A673 (cell line): ENCODE data around the gene WHAMM. TPM values are rescaled to one million over a fixed set of nuclear protein-coding genes. Genes with fewer than 3 reads are reported as not detected.

Experiments used
- BruUV-seq: library from RNA; stranded (reverse); fragments of 400-500 nt; replicated peaks from 2 replicates; lab custom pipeline; 2021; lab: Mats Ljungman, UMichigan
- CTCF ChIA-PET: fragments of 300-600 bp; sonication (Branson Sonifier 250); formaldehyde crosslinking; loops from one replicate; lab custom pipeline; 2022; ENCODE audit warnings: antibody characterized with exemption; lab: Charles Lee
- POLR2A ChIA-PET: fragments of 300-600 bp; sonication (Branson Sonifier 250); formaldehyde crosslinking; loops from one replicate; lab custom pipeline; 2022; ENCODE audit warnings: antibody characterized with exemption; ENCODE audit not compliant: low non-redundant PET; lab: Charles Lee
- DNase-seq: peaks from one replicate; pipeline ENCODE4 v3.0.0-alpha.2; 2015; ENCODE audit warnings: low spot score
- H3K27ac ChIP-seq: fragments of 200-600 bp; sonication (generic); 2 replicates; pipeline ENCODE4 v1.5.1; 2016; ENCODE audit warnings: mixed run types, low read depth, mild to moderate bottlenecking, mixed read lengths, antibody characterized with exemption, low read length; ENCODE audit not compliant: poor library complexity, severe bottlenecking
- H3K27me3 ChIP-seq: fragments of 200-600 bp; sonication (generic); replicated peaks from 2 replicates; pipeline ENCODE4 v1.6.1; 2017; ENCODE audit warnings: mixed run types, low read depth, mild to moderate bottlenecking, mixed read lengths, antibody characterized with exemption, low read length; ENCODE audit not compliant: insufficient read depth, poor library complexity
- H3K36me3 ChIP-seq: fragments of 200-600 bp; sonication (generic); 2 replicates; pipeline ENCODE4 v1.6.1; 2016; ENCODE audit warnings: mixed run types, mild to moderate bottlenecking, mixed read lengths, antibody characterized with exemption, low read length; ENCODE audit not compliant: insufficient read depth, poor library complexity, severe bottlenecking
- H3K4me1 ChIP-seq: fragments of 200-600 bp; sonication (generic); 2 replicates; pipeline ENCODE4 v1.6.1; 2017; ENCODE audit warnings: mixed run types, mild to moderate bottlenecking, mixed read lengths, antibody characterized with exemption, low read length; ENCODE audit not compliant: insufficient read depth, poor library complexity, severe bottlenecking
- H3K4me3 ChIP-seq: fragments of 200-600 bp; sonication (generic); 2 replicates; pipeline ENCODE4 v1.5.1; 2016; ENCODE audit warnings: low read depth, mixed run types, mild to moderate bottlenecking, mixed read lengths, low read length; ENCODE audit not compliant: poor library complexity, severe bottlenecking
- H3K9me3 ChIP-seq: fragments of 200-600 bp; sonication (generic); 2 replicates; pipeline ENCODE4 v1.6.1; 2016; ENCODE audit warnings: mixed run types, low read depth, mild to moderate bottlenecking, mixed read lengths, antibody characterized with exemption, low read length; ENCODE audit not compliant: poor library complexity, severe bottlenecking
- CTCF ChIP-seq: fragments of 300-800, 200-600 bp; sonication (generic); conservative IDR thresholded peaks from 2 replicates; pipeline ENCODE4 v1.5.1; 2017; ENCODE audit warnings: low read depth, mild to moderate bottlenecking, antibody characterized with exemption, low read length, moderate library complexity, mixed read lengths
- EZH2 ChIP-seq: fragments of 200-600 bp; sonication (generic); IDR thresholded peaks from 2 replicates; pipeline ENCODE4 v1.6.1; 2017; ENCODE audit warnings: borderline replicate concordance, low read depth, mild to moderate bottlenecking, mixed read lengths, antibody characterized with exemption, low read length; ENCODE audit not compliant: poor library complexity, severe bottlenecking
- intact Hi-C: fragments of 100-400 bp; cut with micrococcal nuclease; formaldehyde crosslinking; loops from one replicate; pipeline ENCODE4 v1.10.0; 2022; ENCODE audit not compliant: unreplicated experiment
- total RNA-seq: library from RNA; stranded (reverse); gene quantifications from 2 replicates; pipeline ENCODE4 v1.2.3, GENCODE V29; 2021

WHAMM gene
- total RNA-seq, 1 experiment from 2014 or later, result 5.1 TPM

DNA sequence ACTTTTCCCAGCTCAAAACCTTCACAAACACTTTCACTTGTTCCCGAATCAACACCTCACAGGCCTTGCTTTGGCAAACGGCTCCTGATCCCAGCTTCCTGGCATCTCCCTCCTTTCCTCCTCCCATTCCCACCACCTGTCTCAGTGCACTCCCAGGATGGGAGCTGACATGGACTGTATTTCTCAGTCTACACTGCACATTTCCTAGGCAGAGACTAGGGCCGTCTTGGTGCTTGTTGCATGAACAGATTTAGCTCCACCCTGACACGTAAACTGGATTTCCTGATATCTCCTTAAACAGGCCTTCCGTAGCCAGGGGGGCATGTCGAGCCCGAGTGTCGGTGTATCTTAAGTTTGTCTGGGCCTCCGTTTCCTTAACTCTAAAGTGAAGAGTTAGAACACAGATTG is 790 bp upstream of the WHAMM start:
- ChIA-PET CTCF (no interaction called here), POLR2A (no interaction called here)
- Histone ChIP-seq H3K27ac (no peak overlapping the region), H3K9me3 (no peaks in the 10 kb centered on the region), H3K36me3 (peaks cover 7% of the 10 kb centered on the region), H3K27me3 (no peaks in the 10 kb centered on the region), H3K4me3 (no peak overlapping the region), H3K4me1 (peaks cover 5% of the 10 kb centered on the region)
- TF ChIP-seq CTCF (no peak), EZH2 (no peak)
- no peak for DNase-seq
- BruUV-seq, result no TSS peak
- intact Hi-C loops, result no loop called here

- POLR2A ChIA-PET, result no interaction called here
- intact Hi-C loops, result no loop called here
- peaks cover 13% of the 10 kb centered on the region for H3K36me3 ChIP-seq
- no TSS peak for BruUV-seq
- peaks cover 5% of the 10 kb centered on the region for H3K4me1 ChIP-seq
- no peaks in the 10 kb centered on the region for H3K27me3 ChIP-seq
- peak overlapping the region; percentile 94 for H3K27ac ChIP-seq
- peak overlapping the region; percentile 95 for H3K4me3 ChIP-seq
- CTCF ChIA-PET, result no interaction called here
- DNase-seq, result peak; percentile 63
- no peaks in the 10 kb centered on the region for H3K9me3 ChIP-seq
- TF ChIP-seq EZH2 (no peak), CTCF (no peak)
Observed at GRCh38 chr15:82810061-82810889, 847 bp downstream of the WHAMM start.

- CTCF ChIA-PET, result no interaction called here
- intact Hi-C loops, result no loop called here
- Histone ChIP-seq H3K4me3 (peak overlapping the region; percentile 95), H3K36me3 (peaks cover 15% of the 10 kb centered on the region), H3K9me3 (no peaks in the 10 kb centered on the region), H3K4me1 (peaks cover 5% of the 10 kb centered on the region), H3K27me3 (no peaks in the 10 kb centered on the region), H3K27ac (peak overlapping the region; percentile 94)
- TF ChIP-seq EZH2 (no peak), CTCF (no peak)
- TSS peak; percentile 68 for BruUV-seq
- no peak for DNase-seq
- POLR2A ChIA-PET, result no interaction called here
Observed at GRCh38 chr15:82810890-82811426, 1.5 kb downstream of the WHAMM start.
